HepG2 (cell line): ENCODE data around the gene CDC34. TPM values are rescaled to one million over a fixed set of nuclear protein-coding genes. Genes with fewer than 3 reads are reported as not detected.
A peak's percentile ranks its signal among the peaks of the same experiment; 100 is the strongest.

Experiments
- AGO1 ChIP-seq: fragments of 200-400 bp; formaldehyde crosslinking; IDR thresholded peaks from 2 replicates; pipeline ENCODE4 v1.6.1; 2017; ENCODE audit warnings: mild to moderate bottlenecking, low read depth, low read length, moderate library complexity; ENCODE audit not compliant: poor library complexity, severe bottlenecking
- CC2D1A ChIP-seq: sonication (generic); formaldehyde crosslinking; IDR thresholded peaks from 2 replicates; pipeline ENCODE4 v1.8.1; 2023; ENCODE audit warnings: mild to moderate bottlenecking, missing genetic modification reagents
- CSRNP2 ChIP-seq: sonication (generic); formaldehyde crosslinking; conservative IDR thresholded peaks from 2 replicates; pipeline ENCODE4 v1.8.0; 2022; ENCODE audit warnings: low read depth, missing genetic modification reagents
- FOXP4 ChIP-seq: sonication (generic); formaldehyde crosslinking; IDR thresholded peaks from 2 replicates; pipeline ENCODE4 v1.4.0; 2020; ENCODE audit warnings: missing genetic modification reagents
- GLMP ChIP-seq: sonication (generic); formaldehyde crosslinking; IDR thresholded peaks from 2 replicates; pipeline ENCODE4 v1.9.0; 2021; ENCODE audit warnings: missing genetic modification reagents, mild to moderate bottlenecking, borderline replicate concordance
- GTF3A ChIP-seq: sonication (generic); formaldehyde crosslinking; conservative IDR thresholded peaks from 2 replicates; pipeline ENCODE4 v1.4.0; 2020; ENCODE audit warnings: mild to moderate bottlenecking, missing genetic modification reagents
- MXI1 ChIP-seq: IDR thresholded peaks from 3 replicates; pipeline ENCODE4 v1.6.1; 2012; ENCODE audit warnings: low read depth, low read length, inconsistent platforms, borderline replicate concordance
- NFKB2 ChIP-seq: sonication (generic); formaldehyde crosslinking; IDR thresholded peaks from 2 replicates; pipeline ENCODE4 v1.4.0; 2020; ENCODE audit warnings: missing genetic modification reagents, borderline replicate concordance
- SNAPC5 ChIP-seq: sonication (generic); formaldehyde crosslinking; IDR thresholded peaks from 2 replicates; pipeline ENCODE4 v1.8.1; 2023; ENCODE audit warnings: mild to moderate bottlenecking, missing genetic modification reagents, borderline replicate concordance
- STAG1 ChIP-seq: sonication (generic); formaldehyde crosslinking; IDR thresholded peaks from 2 replicates; pipeline ENCODE4 v1.4.0; 2020; ENCODE audit warnings: missing genetic modification reagents
- ZHX2 ChIP-seq, 2 experiments: sonication (generic) in 1 of 2; formaldehyde crosslinking in 1 of 2; IDR thresholded peaks; 2 replicates each; pipeline versions ENCODE4 v1.6.1 to v1.9.0; 2014 to 2022; ENCODE audit warnings: antibody characterized with exemption in 1 of 2, borderline replicate concordance in 1 of 2, inconsistent platforms in 1 of 2, low read depth in 1 of 2, missing genetic modification reagents in 1 of 2
- ZNF20 ChIP-seq: sonication (generic); formaldehyde crosslinking; IDR thresholded peaks from 2 replicates; pipeline ENCODE4 v1.4.0; 2020; ENCODE audit warnings: mild to moderate bottlenecking, moderate library complexity, missing genetic modification reagents
- ZNF232 ChIP-seq: sonication (generic); formaldehyde crosslinking; IDR thresholded peaks from 2 replicates; pipeline ENCODE4 v1.4.0; 2020; ENCODE audit warnings: missing genetic modification reagents, borderline replicate concordance
- ZSCAN21 ChIP-seq: sonication (generic); formaldehyde crosslinking; IDR thresholded peaks from 2 replicates; pipeline ENCODE4 v1.8.0; 2022; ENCODE audit warnings: mild to moderate bottlenecking, missing genetic modification reagents, moderate library complexity, borderline replicate concordance
- polyA plus RNA-seq, 8 experiments: library from polyadenylated mRNA; depleted of rRNA in 3 of 8; stranded (reverse) in 7 of 8; unstranded in 1 of 8; fragments of >200 nt; fragmentation: Illumina TruSeq in 4 of 8; extraction: Trizol in 4 of 8; gene quantifications; 2 replicates each; pipeline versions ENCODE4 v1.2.1 to v1.2.3, GENCODE V29; 2011 to 2016; ENCODE audit warnings: low read depth in 4 of 8, missing spikeins in 1 of 8, mixed read lengths in 1 of 8; ENCODE audit not compliant: insufficient read depth in 1 of 8
- total RNA-seq, 5 experiments: library from RNA; depleted of rRNA; stranded (reverse); fragments of >200 nt; fragmentation: Illumina TruSeq; extraction: Trizol; gene quantifications; 2 replicates each; pipeline ENCODE4 v1.2.3, GENCODE V29; 2016; ENCODE audit warnings: low read depth in 1 of 5

CDC34 gene
- total and polyA plus RNA-seq, 2 of the 13 experiments (the other 11 are each of a cell fraction or from before 2014, with no cell fraction given), result 138 to 150 TPM

GRCh38 chr19:558770-559439, 27.3 kb downstream of the CDC34 start (continued):
- TF ChIP-seq ZHX2 (IDR thresholded peaks at IDR 0.05; ENCODE audit: low read depth) (no peak; the same call in 1 of the 2 replicates), ZHX2 (CRISPR knock-in tag; IDR thresholded peaks at IDR 0.05; ENCODE audit: borderline replicate concordance) (no peak), CSRNP2 (CRISPR knock-in tag) (no peak), GLMP (peak; percentile 89), MXI1 (peak; percentile 28; the same call in 1 of the 3 replicates), ZNF20 (no peak), GTF3A (CRISPR knock-in tag) (no peak), SNAPC5 (no peak), STAG1 (CRISPR knock-in tag) (no peak), ZNF232 (peak; percentile 39; the same call in 1 of the 2 replicates), CC2D1A (CRISPR knock-in tag) (no peak), AGO1 (no peak), ZSCAN21 (no peak), FOXP4 (CRISPR knock-in tag) (peak; percentile 88), NFKB2 (CRISPR knock-in tag) (no peak)
